GM21717 (cell line): ENCODE measurements around the gene ALG6.
"Not testable (repeated sequence)": the region's sequence is repeated elsewhere in the genome, so short reads cannot be mapped to it uniquely, and the experiment has no call there.

Source experiments
- ATAC-seq: cut with Tn5 transposase; IDR thresholded peaks from one replicate; pipeline ENCODE4 v1.9.1; 2021; ENCODE audit warnings: mild to moderate bottlenecking, moderate library complexity; ENCODE audit not compliant: unreplicated experiment

Gene ALG6

GRCh38 chr1:63328122-63328521, 39.3 kb upstream of the ALG6 start:
- no peak for ATAC-seq

- no peak for ATAC-seq
These were observed 38.6 kb upstream of the ALG6 start for GRCh38 chr1:63328781-63329180.

- no peak for ATAC-seq
These were observed 37.7 kb upstream of the ALG6 start for GRCh38 chr1:63329621-63330330.

- ATAC-seq, result no peak
These were observed 37.0 kb upstream of the ALG6 start for GRCh38 chr1:63330331-63330916.

- ATAC-seq, result no peak
These were observed 25.0 kb upstream of the ALG6 start for GRCh38 chr1:63342402-63342801.

GRCh38 chr1:63343922-63344321, 23.5 kb upstream of the ALG6 start:
- no peak for ATAC-seq

- ATAC-seq, result no peak
These were observed 17.1 kb upstream of the ALG6 start for GRCh38 chr1:63350320-63350719.

GRCh38 chr1:63352736-63353135, 14.7 kb upstream of the ALG6 start:
- no peak for ATAC-seq

GRCh38 chr1:63356234-63356633, 11.2 kb upstream of the ALG6 start:
- ATAC-seq, result not testable (repeated sequence)

- no peak for ATAC-seq
These were observed 7.9 kb upstream of the ALG6 start for GRCh38 chr1:63359561-63359960.

GRCh38 chr1:63362073-63362472, 5.4 kb upstream of the ALG6 start:
- no peak for ATAC-seq

GRCh38 chr1:63362578-63362977, 4.8 kb upstream of the ALG6 start:
- no peak for ATAC-seq

- no peak for ATAC-seq
These were observed 4.4 kb upstream of the ALG6 start for GRCh38 chr1:63363014-63363413.

- no peak for ATAC-seq
These were observed 566 bp upstream of the ALG6 start for GRCh38 chr1:63366908-63367214.

GRCh38 chr1:63368131-63368530, 704 bp downstream of the ALG6 start:
- no peak for ATAC-seq

- ATAC-seq, result no peak
These were observed 12.2 kb downstream of the ALG6 start for GRCh38 chr1:63379583-63379982.

GRCh38 chr1:63381741-63382140, 14.3 kb downstream of the ALG6 start:
- no peak for ATAC-seq

GRCh38 chr1:63401945-63402344, 34.5 kb downstream of the ALG6 start:
- ATAC-seq, result no peak

GRCh38 chr1:63403386-63403785, 36.0 kb downstream of the ALG6 start:
- no peak for ATAC-seq

GRCh38 chr1:63405021-63405420, 37.6 kb downstream of the ALG6 start:
- ATAC-seq, result no peak

- ATAC-seq, result no peak
These were observed 38.6 kb downstream of the ALG6 start for GRCh38 chr1:63405987-63406386.

GRCh38 chr1:63407002-63407401, 39.6 kb downstream of the ALG6 start:
- no peak for ATAC-seq

- ATAC-seq, result no peak
These were observed 40.9 kb downstream of the ALG6 start for GRCh38 chr1:63408331-63408730.
